NAMALWA (cell line): ENCODE data around the gene RAB3C.
"Not testable (repeated sequence)": the region's sequence is repeated elsewhere in the genome, so short reads cannot be mapped to it uniquely, and the experiment has no call there.

Experiments
- DNase-seq: peaks from one replicate; pipeline ENCODE4 v3.0.0-alpha.2; 2015; ENCODE audit warnings: low spot score

RAB3C gene

DNA sequence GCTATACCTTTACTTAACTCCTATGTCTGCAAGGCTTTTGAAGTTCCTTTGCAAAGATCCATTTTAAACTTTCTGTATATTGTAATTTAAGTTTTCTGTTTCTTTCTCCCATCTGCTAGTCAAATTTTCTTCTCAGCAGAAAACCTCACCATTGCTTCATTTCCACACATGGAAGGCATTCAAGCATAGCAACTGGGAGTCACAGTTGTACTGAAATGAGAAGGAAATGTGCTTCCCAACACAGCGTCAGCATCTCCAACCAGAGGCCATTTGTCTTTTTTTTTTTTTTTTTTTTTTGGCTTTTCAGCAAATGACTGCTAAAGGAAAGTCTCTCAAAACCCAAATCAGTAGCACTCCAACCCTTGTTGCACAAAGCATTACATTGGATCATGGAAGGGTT lies 92.5 kb downstream of the RAB3C start:
- no peak for DNase-seq

DNA sequence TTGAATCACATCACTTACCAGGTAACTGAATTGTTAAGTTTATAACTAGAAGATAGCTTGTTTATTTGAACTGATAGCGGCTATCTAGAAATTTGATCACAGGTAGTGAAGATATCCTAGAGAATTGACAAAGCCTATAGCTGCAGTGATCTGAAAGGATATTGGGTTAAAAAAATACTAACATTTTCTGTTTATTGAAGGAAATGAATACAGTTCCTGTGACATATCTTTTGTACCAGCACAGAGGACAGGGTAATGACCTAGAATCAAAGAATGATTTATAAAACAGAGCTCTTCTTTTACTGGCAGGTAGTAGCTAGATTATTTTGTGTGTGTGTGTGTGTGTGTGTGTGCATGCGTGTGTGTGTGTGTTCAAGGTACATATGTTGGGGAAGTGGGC lies 94.8 kb downstream of the RAB3C start:
- no peak for DNase-seq

GRCh38 chr5:58680503-58680902 lies 97.6 kb downstream of the RAB3C start:
- DNase-seq, result no peak

- no peak for DNase-seq
Observed at GRCh38 chr5:58681943-58682342, 99.1 kb downstream of the RAB3C start.

DNA sequence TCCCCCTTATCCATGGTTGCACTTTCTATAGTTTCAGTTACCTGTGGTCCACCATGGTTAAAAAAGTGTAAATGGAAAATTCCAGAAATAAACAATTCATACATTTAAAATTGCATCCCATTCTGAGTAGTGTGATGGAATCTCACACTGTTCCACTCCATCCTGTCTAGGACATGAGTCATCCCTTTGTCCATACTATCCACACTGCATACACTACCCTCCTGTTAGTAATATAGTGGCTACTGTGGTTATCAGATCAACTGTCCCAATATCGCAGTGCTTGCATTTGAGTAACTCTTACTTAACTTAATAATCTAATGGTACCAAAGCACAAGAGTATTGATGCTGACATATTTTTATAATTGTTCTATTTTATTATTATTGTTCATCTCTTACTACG lies 100.7 kb downstream of the RAB3C start:
- DNase-seq, result no peak

DNA sequence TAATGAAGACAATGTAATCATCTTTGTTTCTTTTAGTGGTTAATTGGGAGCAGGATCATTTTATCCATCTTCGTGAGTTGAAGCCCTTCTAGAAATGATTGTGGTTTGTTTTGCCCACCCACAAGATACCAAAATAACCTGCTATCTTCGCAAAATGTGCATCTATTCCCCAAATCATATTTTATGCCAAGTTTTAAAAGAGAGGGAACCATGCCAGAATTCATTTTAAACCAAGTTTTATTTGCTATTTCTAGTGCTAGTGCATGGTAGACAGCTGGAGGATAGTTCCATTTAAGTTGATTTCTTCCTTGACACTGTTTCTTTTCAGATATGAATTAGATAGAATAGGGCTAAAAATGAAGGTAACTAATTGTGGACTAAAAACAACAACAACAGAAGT lies 104.2 kb downstream of the RAB3C start:
- no peak for DNase-seq

- no peak for DNase-seq
Observed at GRCh38 chr5:58687595-58687994, 104.7 kb downstream of the RAB3C start.

DNA sequence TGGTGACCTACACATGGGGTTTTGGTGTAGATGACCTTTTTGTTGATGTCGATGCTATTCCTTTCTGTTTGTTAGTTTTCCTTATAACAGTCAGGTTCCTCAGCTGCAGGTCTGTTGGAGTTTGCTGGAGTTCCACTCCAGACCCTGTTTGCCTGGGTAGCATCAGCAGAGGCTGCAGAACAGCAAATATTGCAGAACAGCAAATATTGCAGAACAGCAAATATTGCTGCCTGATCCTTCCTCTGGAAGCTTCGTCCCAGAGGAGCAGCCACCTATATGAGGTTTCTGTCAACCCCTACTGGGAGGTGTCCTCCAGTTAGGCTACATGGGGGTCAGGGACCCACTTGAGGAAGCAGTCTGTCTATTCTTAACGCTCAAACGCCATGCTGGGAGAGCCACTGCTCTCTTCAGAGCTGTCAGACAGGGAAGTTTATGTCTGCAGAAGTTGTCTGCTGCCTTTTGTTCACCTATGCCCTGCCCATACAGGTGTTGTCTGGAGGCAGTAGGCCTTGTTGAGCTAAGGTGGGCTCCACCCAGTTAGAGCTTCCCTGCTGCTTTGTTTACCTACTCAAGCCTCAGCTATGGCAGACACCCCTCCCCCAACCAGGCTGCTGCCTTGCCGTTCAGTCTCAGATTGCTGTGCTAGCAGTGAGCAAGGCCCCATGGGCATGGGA lies 116.3 kb downstream of the RAB3C start:
- DNase-seq, result not testable (repeated sequence)

DNA sequence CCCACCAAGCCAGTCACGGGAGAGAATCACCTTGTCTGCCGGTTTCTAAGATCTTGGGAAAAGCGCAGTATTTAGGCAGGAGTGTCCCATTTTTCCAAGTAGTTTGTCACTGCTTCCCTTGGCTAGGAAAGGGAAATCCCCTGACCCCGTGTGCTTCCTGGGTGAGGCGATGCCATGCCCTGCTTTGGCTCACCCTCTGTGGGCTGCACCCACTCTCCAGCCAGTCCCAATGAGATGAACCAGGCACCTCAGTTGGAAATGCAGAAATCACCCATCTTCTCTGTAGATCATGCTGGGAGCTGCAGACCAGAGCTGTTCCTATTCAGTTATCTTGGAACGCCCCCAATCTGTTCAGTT lies 116.9 kb downstream of the RAB3C start:
- no peak for DNase-seq

- DNase-seq, result no peak
Observed at GRCh38 chr5:58703925-58704555, 121.2 kb downstream of the RAB3C start.

DNA sequence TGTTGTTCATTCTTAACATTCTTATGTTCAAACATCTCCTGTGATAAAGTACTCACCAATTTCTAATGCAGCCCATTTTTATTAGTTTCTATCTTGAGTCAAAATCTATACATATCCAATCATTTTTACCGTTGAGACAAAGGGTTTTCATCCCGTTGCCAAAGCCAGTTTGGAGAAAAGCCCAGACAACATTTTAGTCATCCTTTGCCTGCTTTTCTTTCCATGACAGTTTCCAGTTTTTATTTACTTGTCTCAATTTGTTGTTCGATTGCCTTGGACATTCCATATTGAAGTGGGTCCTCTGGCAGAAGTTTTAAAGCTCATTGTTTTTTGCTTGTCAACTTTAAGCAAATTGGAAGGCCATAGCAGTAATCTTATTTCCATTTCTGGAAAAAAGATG lies 123.9 kb downstream of the RAB3C start:
- no peak for DNase-seq

- no peak for DNase-seq
Observed at GRCh38 chr5:58708456-58708855, 125.6 kb downstream of the RAB3C start.

GRCh38 chr5:58710425-58710824 lies 127.5 kb downstream of the RAB3C start:
- DNase-seq, result not testable (repeated sequence)

DNA sequence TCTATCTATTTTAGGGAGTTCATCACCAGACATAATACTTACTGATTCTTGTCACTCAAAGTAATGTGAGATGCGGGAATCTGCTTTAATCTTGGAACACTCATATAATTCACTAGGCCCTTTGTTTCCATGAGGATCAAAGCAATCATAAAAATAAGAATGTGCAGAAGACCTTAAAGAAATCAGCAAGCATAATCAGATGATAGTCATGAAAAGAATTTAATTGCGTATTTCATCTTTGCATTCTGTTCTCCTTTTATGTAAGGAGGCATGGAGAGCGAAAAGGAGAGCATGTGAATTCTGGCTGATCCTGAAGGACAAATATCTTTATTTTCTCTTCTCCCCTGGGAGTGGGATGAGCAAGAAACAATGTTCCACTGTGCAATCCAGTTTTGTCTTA lies 128.0 kb downstream of the RAB3C start:
- no peak for DNase-seq

DNA sequence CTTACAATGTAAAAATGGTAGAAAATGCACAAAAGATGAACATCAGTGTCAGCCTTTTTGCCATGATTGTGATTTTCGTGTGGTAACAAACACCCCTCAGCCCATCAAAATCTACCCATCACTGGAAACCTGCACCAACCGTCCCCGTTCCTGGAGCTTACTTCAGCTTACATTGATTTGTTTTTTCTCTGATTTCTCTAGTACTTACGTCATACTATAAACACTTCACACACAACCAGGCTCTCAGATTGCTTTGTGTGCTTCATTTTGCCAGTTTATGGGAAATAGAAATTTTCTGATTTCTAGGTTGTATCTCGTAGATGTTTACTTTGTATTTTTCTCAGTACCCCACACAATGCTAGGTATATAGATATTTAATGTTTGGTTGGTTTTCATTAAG lies 129.1 kb downstream of the RAB3C start:
- DNase-seq, result no peak

DNA sequence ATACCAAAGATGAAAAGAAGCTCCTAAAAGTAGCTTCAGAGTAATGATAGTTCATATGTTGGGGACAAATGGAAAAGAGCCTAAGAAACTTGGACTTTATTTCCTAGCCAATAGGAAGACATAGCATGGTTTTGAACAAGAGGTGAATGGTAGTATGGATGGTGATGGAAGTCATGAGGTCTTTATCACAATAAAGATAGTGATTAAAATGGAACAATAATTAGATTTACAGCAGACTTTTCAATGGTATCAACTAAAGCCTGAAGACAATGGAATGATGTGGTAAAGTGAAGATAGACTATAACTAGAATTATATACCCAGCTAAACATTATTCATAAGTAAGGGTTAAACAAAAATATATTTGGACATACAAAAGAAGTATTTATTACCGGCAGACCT lies 131.2 kb downstream of the RAB3C start:
- no peak for DNase-seq

GRCh38 chr5:58715997-58716656 lies 133.3 kb downstream of the RAB3C start:
- DNase-seq, result no peak

DNA sequence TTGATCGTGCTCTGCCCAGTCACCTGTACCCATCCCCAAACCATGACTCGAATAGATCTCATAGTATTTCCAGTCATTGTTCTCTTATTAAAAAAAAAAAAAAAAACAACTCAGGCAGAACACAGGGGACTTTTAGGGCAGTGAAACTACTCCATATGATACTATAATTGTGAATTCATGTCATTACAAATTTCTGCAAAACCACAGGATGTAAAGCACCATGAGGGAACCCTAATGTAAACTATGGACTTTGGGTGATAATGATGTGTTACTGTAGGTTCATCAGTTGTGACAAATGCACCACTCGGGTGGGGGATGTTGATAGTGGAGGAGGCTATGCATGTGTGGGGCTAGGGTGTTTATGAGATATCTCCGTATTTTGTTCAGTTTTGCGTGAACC lies 133.8 kb downstream of the RAB3C start:
- DNase-seq, result no peak

- DNase-seq, result no peak
Observed at GRCh38 chr5:58717303-58718007, 134.6 kb downstream of the RAB3C start.

GRCh38 chr5:58718269-58718978 lies 135.5 kb downstream of the RAB3C start:
- no peak for DNase-seq

- DNase-seq, result no peak
Observed at GRCh38 chr5:58722160-58722559, 139.3 kb downstream of the RAB3C start.

DNA sequence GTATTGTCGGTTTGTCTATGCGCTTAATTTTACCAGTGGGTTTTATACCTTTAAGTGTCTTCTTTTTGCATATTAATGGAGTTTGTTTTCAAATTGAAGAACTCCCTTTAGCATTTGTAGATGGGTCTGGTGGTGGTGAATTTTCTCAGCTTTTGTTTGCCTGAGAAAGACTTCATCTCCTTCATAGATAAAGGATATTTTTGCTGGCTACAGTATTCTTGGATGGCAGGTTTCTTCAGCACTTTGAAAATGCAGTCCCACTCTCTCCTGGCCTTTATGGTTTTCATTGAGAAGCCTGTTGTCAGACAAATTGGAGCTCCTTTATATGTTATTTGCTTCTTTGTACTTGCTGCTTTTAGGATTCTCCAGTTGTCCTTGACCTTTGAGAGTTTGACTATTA lies 142.1 kb downstream of the RAB3C start:
- DNase-seq, result no peak
